HepG2 (cell line): Measurements from ENCODE around the gene OR13C2.

ENCODE experiments used
- CHD4 ChIP-seq: fragments of 200-600 bp; sonication (generic); IDR thresholded peaks from 2 replicates; pipeline ENCODE4 v1.7.0; 2017; ENCODE audit warnings: mild to moderate bottlenecking, low read length, borderline replicate concordance
- ELK4 ChIP-seq: sonication (generic); formaldehyde crosslinking; IDR thresholded peaks from 2 replicates; pipeline ENCODE4 v1.9.0; 2021; ENCODE audit warnings: missing genetic modification reagents, borderline replicate concordance
- KIAA2018 ChIP-seq: sonication (generic); formaldehyde crosslinking; IDR thresholded peaks from 2 replicates; pipeline ENCODE4 v1.5.0; 2020; ENCODE audit warnings: mild to moderate bottlenecking, missing genetic modification reagents, borderline replicate concordance
- NR1H2 ChIP-seq: sonication (generic); formaldehyde crosslinking; IDR thresholded peaks from 2 replicates; pipeline ENCODE4 v1.8.1; 2022; ENCODE audit warnings: low read depth, missing genetic modification reagents, borderline replicate concordance
- SOX6 ChIP-seq, 2 experiments: fragments of 450-650 bp in 1 of 2; sonication (generic) in 1 of 2; formaldehyde crosslinking in 1 of 2; IDR thresholded peaks; 2 replicates each; pipeline versions ENCODE4 v1.4.0 to v1.6.1; 2017 to 2020; ENCODE audit warnings: antibody characterized with exemption in 1 of 2, mild to moderate bottlenecking in 1 of 2, missing genetic modification reagents in 1 of 2
- YY1 ChIP-seq: IDR thresholded peaks from 2 replicates; pipeline ENCODE4 v1.6.1; 2011; ENCODE audit warnings: low read length, low read depth, moderate library complexity, mild to moderate bottlenecking; ENCODE audit not compliant: insufficient read depth, insufficient replicate concordance
- ZNF615 ChIP-seq: sonication (generic); formaldehyde crosslinking; IDR thresholded peaks from 2 replicates; pipeline ENCODE4 v1.5.0; 2020; ENCODE audit warnings: mild to moderate bottlenecking, missing genetic modification reagents, borderline replicate concordance
- TF ChIP-seq, protein P1 (sequence below): sonication (generic); formaldehyde crosslinking; IDR thresholded peaks from 2 replicates; pipeline ENCODE4 v1.5.0; 2020; ENCODE audit warnings: mild to moderate bottlenecking, missing genetic modification reagents, moderate library complexity
- TF ChIP-seq, protein P2 (sequence below): sonication (generic); formaldehyde crosslinking; IDR thresholded peaks from 2 replicates; pipeline ENCODE4 v1.4.0; 2020; ENCODE audit warnings: missing genetic modification reagents, borderline replicate concordance

DNA sequence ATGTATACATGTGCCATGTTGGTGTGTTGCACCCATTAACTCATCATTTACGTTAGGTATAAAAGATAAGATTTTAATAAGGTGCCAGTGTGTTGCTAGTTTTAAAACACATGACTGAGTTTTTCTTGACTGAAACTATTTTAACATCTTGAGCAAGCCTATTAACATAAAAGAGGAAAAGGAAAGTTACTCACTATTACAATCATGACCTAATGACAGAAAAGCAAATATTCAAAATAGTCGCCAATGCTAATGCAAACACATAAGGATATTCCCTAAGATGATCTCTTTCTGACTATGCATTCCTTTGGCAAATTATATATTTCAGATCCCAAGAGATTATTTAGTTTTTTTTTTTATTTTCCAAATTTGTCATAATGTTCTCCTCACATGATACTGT is 5.8 kb upstream of the OR13C2 start:
- no peak for TF ChIP-seq YY1
- TF ChIP-seq ELK4 (CRISPR knock-in tag) = no peak
- TF ChIP-seq, protein P1, sequence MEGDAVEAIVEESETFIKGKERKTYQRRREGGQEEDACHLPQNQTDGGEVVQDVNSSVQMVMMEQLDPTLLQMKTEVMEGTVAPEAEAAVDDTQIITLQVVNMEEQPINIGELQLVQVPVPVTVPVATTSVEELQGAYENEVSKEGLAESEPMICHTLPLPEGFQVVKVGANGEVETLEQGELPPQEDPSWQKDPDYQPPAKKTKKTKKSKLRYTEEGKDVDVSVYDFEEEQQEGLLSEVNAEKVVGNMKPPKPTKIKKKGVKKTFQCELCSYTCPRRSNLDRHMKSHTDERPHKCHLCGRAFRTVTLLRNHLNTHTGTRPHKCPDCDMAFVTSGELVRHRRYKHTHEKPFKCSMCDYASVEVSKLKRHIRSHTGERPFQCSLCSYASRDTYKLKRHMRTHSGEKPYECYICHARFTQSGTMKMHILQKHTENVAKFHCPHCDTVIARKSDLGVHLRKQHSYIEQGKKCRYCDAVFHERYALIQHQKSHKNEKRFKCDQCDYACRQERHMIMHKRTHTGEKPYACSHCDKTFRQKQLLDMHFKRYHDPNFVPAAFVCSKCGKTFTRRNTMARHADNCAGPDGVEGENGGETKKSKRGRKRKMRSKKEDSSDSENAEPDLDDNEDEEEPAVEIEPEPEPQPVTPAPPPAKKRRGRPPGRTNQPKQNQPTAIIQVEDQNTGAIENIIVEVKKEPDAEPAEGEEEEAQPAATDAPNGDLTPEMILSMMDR (CRISPR knock-in tag) = no peak
- no peak for TF ChIP-seq KIAA2018
- TF ChIP-seq NR1H2 = no peak
- TF ChIP-seq CHD4 = no peak
- TF ChIP-seq ZNF615 (CRISPR knock-in tag) = no peak
- no peak for TF ChIP-seq SOX6 (IDR thresholded peaks at IDR 0.05)
- no peak for TF ChIP-seq SOX6 (CRISPR knock-in tag; IDR thresholded peaks at IDR 0.05)
- TF ChIP-seq, protein P2, sequence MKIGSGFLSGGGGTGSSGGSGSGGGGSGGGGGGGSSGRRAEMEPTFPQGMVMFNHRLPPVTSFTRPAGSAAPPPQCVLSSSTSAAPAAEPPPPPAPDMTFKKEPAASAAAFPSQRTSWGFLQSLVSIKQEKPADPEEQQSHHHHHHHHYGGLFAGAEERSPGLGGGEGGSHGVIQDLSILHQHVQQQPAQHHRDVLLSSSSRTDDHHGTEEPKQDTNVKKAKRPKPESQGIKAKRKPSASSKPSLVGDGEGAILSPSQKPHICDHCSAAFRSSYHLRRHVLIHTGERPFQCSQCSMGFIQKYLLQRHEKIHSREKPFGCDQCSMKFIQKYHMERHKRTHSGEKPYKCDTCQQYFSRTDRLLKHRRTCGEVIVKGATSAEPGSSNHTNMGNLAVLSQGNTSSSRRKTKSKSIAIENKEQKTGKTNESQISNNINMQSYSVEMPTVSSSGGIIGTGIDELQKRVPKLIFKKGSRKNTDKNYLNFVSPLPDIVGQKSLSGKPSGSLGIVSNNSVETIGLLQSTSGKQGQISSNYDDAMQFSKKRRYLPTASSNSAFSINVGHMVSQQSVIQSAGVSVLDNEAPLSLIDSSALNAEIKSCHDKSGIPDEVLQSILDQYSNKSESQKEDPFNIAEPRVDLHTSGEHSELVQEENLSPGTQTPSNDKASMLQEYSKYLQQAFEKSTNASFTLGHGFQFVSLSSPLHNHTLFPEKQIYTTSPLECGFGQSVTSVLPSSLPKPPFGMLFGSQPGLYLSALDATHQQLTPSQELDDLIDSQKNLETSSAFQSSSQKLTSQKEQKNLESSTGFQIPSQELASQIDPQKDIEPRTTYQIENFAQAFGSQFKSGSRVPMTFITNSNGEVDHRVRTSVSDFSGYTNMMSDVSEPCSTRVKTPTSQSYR (CRISPR knock-in tag) = no peak
